ENCODE data around the gene ARHGAP27.

GRCh38 chr17:45394564-45394912 lies 38.1 kb downstream of the ARHGAP27 start:
- TF ChIP-seq POLR2AphosphoS5 (IDR thresholded peaks at IDR 0.05; ENCODE audit: borderline replicate concordance, low read depth, low read length), result no peak
- no peak for TF ChIP-seq EZH2 (IDR thresholded peaks at IDR 0.05)

All from SK-N-MC (cell line).